Measurements from ENCODE around the gene PITX3. TPM values are rescaled to one million over a fixed set of nuclear protein-coding genes. Genes with fewer than 3 reads are reported as not detected.
"Not testable (repeated sequence)": the region's sequence is repeated elsewhere in the genome, so short reads cannot be mapped to it uniquely, and the experiment has no call there.

Gene PITX3
- polyA plus RNA-seq, 10 donors: 9.9 to 16.9 (median 12.9) TPM

GRCh38 chr10:102262744-102263370, 21.5 kb upstream of the PITX3 start:
- peak in 1 of 3 donors; percentile 48 for DNase-seq

DNA sequence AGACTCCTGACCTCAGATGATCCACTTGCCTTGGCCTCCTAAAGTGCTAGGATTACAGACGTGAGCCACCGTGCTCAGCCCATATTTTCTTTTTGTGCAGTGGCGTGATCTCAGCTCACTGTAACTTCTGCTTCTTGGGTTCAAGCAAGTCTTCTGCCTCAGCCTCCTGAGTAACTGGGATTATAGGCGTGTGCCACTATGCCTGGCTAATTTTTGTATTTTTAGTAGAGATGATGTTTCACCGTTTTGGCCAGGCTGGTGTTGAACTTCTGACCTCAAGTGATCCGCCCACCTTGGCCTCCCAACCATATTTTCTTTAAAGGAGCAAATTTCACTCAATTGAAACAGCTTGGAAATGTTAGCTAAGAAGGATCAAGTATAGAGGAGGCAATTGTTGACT, 20.5 kb upstream of the PITX3 start:
- DNase-seq: no peak

DNA sequence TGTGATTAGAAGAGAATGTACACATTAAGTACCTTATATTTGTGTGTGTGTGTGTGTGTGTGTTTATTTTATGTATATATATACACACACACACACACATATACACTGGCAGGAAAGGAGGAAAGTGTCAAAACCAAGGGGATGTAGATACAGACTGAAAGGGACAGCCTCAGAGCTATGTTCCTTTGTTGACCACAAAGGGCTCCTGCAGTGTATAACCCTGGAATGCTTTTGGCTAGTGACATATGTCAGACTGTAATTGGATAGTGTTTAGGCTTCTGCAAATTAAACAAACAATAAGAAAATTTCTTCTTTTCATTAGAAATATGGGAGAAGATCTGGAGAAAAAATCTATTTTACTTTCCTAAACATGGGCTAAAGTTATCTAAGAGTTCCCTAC, 19.9 kb upstream of the PITX3 start:
- no peak for DNase-seq

GRCh38 chr10:102255404-102255803, 14.1 kb upstream of the PITX3 start:
- no peak for DNase-seq

- DNase-seq: no peak
These were observed 13.1 kb upstream of the PITX3 start for GRCh38 chr10:102254426-102254825.

DNA sequence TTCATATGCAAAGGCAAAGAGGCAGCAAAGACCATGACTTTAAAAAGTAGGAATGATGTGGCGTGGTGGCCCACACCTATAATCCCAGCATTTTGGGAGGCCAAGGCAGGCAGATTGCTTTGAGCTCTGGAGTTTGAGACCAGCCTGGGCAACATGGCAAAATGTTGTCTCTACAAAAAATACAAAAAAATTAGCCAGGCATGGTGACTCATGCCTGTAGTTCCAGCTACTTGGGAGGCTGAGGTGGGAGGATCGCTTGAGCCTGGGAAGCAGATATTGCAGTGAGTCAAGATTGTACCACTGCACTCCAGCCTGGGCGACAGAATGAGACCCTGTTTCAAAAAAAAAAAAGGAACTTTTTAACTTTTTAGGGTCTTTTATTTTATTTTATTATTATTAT, 11.2 kb upstream of the PITX3 start:
- DNase-seq: not testable (repeated sequence)

GRCh38 chr10:102247734-102248133, 6.4 kb upstream of the PITX3 start:
- DNase-seq: no peak

- DNase-seq: no peak
These were observed 4.9 kb upstream of the PITX3 start for GRCh38 chr10:102246261-102246660.

- DNase-seq: no peak
These were observed 4.6 kb upstream of the PITX3 start for GRCh38 chr10:102245932-102246251.

DNA sequence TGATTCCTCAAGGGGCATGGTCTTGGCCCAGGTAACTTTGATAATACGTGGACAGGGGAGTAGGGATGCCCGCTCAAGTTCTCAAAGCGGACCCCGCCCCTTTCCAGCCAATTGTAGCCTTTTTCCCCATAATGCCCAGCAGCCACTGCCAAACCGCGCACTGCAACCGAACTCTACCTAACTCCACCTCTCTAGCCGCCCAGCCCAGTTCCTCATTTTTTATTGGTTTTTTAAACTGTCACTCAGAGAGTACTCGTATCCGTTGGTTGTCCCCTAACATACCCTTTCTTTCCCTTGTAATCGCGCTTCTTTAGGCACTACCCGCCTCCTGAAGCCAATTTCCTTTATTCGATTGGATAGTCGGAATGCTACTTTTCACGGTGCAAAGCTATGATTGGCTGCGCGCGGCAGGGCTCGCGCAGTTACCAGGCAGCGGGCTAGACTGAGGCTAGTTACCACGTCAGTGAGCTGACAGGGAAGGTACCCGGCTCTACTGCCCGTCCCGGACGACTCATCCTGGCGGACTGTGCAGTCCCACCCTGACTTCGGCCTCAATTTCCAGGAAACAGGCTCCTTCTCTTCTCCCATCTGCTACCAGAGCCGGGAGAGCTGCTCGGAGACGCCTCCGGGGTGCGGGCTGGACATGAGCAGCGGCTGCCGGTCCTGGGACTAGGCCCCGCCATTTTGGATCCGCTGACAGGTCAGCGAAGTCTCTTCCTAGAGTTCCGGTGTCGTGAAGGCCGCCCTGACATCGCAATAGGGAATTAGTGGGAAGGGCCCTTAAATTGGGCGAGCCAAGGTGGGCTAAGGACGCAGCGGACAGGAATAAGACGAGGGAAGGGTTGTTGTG, 4.0 kb upstream of the PITX3 start, which contains the start of gene GBF1:
Gene GBF1, plus strand, starts transcription at position 451 of the 850 bp plus-strand sequence. CDS start 13,407 bp downstream, outside the sequence.
- peak; percentile 98 to 100 (median 99) for DNase-seq

GRCh38 chr10:102243309-102243708, 2.0 kb upstream of the PITX3 start:
- peak in 1 of 3 donors; percentile 71 for DNase-seq

- no peak for DNase-seq
These were observed 790 bp upstream of the PITX3 start for GRCh38 chr10:102242118-102242485.

DNA sequence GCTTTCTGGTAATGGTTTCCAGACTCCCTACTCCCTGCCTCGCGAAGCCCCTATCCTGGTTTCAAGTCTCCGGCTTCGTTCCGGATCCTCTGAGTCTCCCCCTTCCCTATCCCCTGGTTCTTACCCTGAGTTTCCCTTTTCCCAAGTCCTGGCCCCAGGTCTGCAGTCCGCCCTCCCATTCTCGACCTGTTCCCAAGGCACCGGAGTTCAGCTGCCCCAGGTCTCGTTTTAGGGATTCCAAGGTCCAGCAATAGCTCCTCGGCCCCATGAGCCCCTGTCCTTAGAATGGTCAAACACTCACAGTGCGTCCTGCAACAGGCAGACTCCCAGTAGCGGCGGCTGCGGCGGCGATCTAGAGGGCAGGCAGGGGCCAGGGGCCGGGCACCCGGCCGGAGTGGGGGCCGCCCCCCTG, 274 bp downstream of the PITX3 start:
- DNase-seq: peak in 1 of 3 donors; percentile 64

DNA sequence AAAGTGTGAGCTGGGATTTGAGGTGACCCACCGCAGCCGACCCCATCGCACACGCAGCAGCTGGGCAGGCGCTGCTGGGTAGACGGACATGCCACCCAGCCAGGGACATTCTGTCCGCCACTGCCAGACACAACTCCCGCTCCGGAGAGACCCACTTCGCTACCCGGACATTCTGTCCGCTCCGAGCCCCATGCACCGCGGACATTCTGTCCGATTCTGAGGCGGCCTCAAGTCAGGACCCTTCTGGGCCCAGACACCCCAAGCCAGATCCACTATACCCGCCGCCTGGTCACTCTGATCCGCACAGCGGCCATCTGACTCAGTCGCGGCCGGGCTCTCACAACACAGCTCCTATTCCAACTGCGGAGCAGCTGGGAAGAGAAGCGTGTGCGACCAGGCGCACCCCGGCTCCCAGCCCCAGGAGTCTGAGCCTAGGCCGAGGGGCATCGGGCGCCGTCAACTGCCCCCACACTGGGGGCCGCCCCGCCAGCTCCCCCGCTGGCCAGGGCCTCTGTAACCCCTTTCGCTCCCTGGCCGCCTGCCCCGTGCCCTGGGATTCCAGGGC, 763 bp downstream of the PITX3 start:
- DNase-seq: peak in 1 of 3 donors; percentile 68

DNA sequence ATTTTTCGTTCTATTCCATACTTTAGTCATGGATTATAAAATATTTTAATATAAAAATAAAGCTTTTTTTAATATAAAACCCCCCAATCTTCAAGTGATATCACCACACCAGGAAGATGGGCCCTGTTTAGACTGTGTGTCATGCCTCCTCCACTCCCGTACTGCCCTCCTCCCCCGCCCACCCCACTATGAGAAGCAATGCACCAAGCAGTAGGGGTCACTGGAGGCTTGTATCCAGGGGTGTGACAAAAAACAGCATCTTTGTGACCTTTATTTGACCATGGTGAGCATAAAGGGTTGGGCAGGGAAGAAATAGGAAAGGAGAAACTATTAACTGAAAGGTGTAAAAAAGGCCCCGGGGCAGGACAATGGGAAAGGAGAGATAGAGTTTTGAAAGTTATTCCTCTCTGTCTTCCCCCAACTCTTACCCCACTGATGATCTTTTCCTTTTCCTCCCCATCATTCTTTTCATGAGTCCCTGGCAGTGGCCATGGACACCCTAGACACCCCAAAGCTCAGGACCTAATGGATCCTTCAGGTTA, 3.5 kb downstream of the PITX3 start:
- DNase-seq: no peak

DNA sequence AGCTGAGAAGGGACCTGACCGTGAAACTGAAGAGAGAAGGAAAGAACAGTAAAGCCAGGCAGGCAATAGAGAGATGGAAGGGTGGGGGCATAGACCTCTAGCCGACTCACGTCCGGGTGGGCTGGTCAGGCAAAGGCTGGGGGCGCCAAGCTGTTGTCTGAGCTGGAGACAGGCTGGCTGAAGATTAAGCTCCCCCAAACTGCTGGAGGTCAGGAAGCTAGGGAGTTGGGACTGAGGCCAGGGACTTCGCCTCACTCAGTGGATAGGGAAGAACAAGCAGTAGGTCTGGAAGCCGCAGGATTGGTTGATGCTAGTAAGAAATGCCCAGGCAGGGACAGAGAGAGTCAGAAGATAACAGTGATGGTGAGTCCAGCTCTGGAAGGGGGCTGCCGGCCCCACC, 5.3 kb downstream of the PITX3 start:
- no peak for DNase-seq

DNA sequence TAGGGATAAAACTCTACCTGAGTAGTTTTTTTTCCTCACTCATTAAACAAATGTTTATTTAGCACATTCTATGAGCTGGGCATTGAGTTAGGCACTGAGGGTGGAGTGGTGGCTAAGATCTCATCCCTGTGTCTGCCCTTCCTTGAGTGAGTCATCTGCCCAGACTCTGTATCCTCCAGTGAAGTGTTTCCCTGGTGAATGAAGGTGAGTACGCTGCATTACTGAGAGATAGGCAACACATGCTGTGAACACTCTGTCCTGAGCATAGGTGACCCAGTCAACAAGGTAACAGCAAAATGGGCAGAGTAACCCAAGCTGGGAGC, 5.8 kb downstream of the PITX3 start:
- no peak for DNase-seq

DNA sequence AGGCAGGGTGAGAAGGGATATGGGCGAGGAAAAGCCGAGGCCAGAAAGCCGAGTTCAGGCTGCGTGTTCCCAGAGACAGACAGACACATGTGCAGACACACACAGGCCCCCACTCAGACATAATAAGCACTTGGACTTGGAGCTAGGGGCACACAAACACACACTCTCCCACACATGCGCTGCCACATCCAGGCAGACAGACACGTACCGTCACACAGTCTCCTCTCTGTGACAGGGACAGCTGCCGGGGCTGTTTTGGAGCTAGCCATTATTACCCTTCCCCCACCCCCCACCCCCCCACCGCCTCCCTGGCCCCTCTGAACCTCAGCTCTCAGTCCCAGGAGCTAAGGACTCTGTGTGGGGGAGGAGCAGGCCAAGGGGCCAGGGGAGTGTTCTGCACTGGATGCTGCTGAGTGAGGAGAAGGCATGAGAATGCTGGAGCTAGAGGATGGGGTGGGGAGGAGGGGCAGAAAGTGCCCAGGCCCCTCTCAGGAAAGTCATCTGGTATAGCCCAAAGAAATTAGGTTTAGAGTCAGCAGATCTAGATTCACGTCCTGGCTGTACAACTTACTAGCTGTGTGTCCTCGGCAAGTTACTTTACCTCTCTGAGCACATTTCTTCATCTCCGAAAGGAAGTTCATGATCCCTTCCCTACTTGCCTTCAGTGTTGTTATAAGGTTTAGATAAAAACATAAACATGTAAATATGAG, 6.3 kb downstream of the PITX3 start:
- DNase-seq: no peak

DNA sequence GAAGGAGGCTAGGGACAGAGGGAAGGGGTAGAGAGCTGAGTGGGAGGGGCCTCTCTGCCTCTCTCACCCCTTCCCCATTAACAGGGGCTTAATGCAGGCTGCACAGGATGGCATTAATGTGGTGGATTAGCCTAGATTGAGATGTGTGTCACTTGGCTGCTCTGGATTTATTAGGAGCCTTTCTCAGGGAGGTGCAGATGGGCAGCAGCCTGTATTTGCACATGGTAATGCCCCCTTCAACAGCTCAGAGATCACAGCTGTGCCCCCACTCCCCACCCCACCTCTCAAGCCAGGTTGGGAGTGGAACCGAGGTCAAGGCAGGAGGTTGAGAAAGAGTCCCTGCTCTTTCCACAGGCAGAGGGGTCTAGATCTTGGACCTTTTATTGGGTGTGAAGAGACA, 7.3 kb downstream of the PITX3 start:
- DNase-seq: no peak

GRCh38 chr10:102231357-102232318, 9.7 kb downstream of the PITX3 start:
- DNase-seq: no peak

GRCh38 chr10:102230861-102231356, 10.4 kb downstream of the PITX3 start:
- DNase-seq: peak in 1 of 3 donors; percentile 54
